Fibroblast of the aortic adventitia (primary cell): ENCODE results near the gene ASB13. TPM values are rescaled to one million over a fixed set of nuclear protein-coding genes. Genes with fewer than 3 reads are reported as not detected.

ENCODE experiments used
- DNase-seq: peaks from one replicate; pipeline ENCODE4 v3.0.0-alpha.2; 2010; ENCODE audit warnings: low read depth
- H3K4me3 ChIP-seq: 2 replicates; pipeline ENCODE4 v1.5.1; 2011; ENCODE audit warnings: low read depth, mild to moderate bottlenecking, control low read depth, low read length, moderate library complexity
- total RNA-seq: library from RNA; depleted of rRNA; stranded (reverse); fragments of >200 nt; gene quantifications from 2 replicates; pipeline ENCODE4 v1.2.3, GENCODE V29; 2012; ENCODE audit warnings: low replicate concordance
- TF ChIP-seq, protein P1 (sequence below): IDR thresholded peaks from 2 replicates; pipeline ENCODE4 v1.5.1; 2011; ENCODE audit warnings: mild to moderate bottlenecking, low read length, control low read depth, inconsistent platforms; ENCODE audit not compliant: insufficient read depth

ASB13 gene
- total RNA-seq, 1 donor = 8.4 TPM

GRCh38 chr10:5615316-5615715 lies 51.1 kb downstream of the ASB13 start:
- TF ChIP-seq, protein P1, sequence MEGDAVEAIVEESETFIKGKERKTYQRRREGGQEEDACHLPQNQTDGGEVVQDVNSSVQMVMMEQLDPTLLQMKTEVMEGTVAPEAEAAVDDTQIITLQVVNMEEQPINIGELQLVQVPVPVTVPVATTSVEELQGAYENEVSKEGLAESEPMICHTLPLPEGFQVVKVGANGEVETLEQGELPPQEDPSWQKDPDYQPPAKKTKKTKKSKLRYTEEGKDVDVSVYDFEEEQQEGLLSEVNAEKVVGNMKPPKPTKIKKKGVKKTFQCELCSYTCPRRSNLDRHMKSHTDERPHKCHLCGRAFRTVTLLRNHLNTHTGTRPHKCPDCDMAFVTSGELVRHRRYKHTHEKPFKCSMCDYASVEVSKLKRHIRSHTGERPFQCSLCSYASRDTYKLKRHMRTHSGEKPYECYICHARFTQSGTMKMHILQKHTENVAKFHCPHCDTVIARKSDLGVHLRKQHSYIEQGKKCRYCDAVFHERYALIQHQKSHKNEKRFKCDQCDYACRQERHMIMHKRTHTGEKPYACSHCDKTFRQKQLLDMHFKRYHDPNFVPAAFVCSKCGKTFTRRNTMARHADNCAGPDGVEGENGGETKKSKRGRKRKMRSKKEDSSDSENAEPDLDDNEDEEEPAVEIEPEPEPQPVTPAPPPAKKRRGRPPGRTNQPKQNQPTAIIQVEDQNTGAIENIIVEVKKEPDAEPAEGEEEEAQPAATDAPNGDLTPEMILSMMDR = no peak
- DNase-seq = no peak
- H3K4me3 ChIP-seq = no peak overlapping the region

DNA sequence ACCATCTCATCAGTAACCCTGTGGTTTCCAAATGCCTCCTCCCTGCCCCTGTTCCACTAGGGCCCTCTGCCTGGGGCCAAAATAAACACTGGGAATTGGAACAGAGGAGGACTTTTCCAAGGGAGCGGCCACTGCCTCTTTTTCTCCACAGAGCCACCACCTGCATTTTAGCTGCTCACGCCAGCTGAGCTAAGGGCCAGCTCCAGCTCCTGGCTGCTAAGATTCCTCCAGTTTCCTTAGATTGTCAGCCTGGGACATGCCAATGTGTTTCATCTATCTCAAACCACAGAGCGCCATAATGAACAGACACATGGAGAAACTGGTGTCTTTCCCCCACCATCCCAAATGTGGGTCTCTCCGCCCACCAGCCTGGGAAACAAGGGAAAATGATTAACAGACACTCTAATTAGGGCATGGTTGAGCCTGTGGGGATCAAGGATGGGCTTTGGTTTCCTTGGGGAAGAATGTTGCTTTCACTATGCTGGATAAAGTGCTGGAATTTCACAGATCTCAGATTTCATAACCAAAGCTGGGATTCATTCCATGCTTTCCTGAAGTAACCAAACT lies 52.2 kb downstream of the ASB13 start:
- TF ChIP-seq, protein P1 = no peak
- peak overlapping the region; percentile 17 for H3K4me3 ChIP-seq
- DNase-seq = peak; percentile 80

GRCh38 chr10:5613481-5614154 lies 52.8 kb downstream of the ASB13 start:
- no peak for DNase-seq
- H3K4me3 ChIP-seq = no peak overlapping the region
- TF ChIP-seq, protein P1 = no peak

DNA sequence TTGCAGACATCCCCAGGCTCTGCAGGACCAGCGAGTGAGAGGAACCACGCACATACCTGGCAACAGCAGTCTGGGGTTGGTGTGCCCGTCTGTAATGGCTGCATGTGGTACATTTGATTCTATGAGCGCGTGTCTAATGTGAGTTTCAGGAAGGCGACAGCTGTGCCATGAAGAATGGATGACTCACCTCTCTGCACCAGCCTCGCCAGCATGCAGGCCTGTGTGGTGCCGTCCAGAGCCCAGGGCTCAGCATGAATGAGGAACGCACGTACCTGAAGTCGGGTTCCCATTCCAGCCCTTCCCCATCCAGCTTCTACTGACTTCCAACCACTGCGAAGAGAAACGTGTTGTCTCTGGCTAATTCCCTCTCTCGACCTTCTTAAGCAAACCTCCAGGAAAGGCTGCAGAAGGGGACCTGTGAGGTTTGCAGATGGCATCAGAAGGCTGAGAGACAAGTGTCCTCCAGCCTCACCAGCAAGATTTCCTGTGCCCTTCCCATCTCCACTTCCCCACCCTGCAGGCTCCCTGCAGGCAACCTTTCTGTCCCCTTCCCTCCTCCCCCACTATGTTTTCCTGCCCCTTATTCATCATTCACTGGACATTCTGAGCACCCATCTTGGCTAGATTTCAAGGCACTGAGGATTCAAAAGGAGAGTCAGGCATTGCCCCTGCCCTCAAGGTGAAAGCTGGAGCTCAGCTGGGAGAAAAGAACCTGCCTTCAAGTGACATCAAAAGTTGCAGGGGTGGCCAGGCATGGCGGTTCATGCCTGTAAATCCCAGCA lies 54.3 kb downstream of the ASB13 start:
- DNase-seq = no peak
- H3K4me3 ChIP-seq = no peak overlapping the region
- TF ChIP-seq, protein P1 = no peak

DNA sequence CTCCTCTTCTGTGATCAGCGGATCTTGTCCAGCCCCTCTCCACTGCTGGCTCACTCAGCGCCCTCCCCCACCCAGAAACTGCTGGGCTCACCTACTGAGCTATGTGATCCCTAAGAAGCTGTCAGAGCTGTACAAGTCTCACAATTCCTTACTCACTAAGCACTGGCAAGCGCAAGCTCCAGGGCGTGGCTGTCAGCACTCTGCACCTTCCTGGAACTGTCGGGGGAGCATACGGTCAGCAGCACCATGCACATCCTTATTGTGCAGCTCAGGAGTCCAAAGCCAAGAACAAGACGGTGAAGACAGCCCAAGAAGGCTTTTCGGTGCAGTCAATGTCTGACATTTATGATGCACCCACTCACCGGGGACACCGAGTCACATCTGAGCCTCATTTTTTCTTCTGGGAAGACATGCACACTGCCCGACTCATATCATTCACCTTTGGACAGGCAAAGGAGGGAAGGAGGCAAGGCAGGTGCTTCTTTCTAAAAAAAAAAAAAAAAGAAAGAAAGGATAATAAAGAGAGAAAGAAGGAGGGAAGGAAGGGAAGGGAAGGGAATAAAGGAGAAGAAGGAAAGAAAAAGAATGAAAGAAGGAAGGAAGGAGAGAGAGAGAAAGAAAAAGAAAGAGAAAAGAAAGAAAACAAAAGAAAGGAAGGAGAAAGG lies 56.3 kb downstream of the ASB13 start:
- peak; percentile 28 for DNase-seq
- no peak overlapping the region for H3K4me3 ChIP-seq
- TF ChIP-seq, protein P1 = no peak

GRCh38 chr10:5608608-5609220 lies 57.7 kb downstream of the ASB13 start:
- TF ChIP-seq, protein P1 = no peak
- DNase-seq = no peak
- H3K4me3 ChIP-seq = no peak overlapping the region
